ENCODE measurements around the gene MVB12B. TPM values are rescaled to one million over a fixed set of nuclear protein-coding genes. Genes with fewer than 3 reads are reported as not detected.

MVB12B gene
- total RNA-seq, 1 experiment from 2014 or later, result 9.4 TPM

DNA sequence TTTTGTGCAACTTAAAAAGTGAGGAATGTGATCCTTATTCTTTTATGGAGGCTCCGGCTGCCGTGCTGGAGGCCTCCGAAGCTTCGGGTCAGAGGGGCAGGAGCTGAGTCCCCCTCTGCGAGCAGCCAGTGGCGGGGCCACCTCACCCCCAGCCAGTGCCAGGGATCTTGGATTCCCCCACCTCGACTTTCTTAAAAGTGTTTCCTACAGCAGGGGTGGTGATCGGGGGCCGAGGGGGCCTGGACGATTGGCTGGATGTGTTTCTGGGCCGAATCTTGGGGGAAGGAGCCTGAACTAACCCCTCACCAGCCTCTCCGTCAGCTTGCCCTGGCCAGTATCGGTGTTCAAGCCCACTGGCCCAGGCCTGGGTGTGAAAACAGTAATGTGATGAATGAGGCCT lies 194.9 kb downstream of the MVB12B start:
- ChIA-PET POLR2A (no interaction called here), CTCF (no interaction called here)
- ATAC-seq, result no peak
- Histone ChIP-seq H3K9me3 (ENCODE audit: control insufficient read depth, insufficient read depth, low read depth, low read length) (no peaks in the 10 kb centered on the region), H3K36me3 (ENCODE audit: control insufficient read depth, insufficient read depth, low read length) (no peaks in the 10 kb centered on the region), H3K27me3 (ENCODE audit: control insufficient read depth, insufficient read depth, low read length) (peaks cover 20% of the 10 kb centered on the region), H3K27ac (ENCODE audit: low read length) (no peak overlapping the region), H3K4me1 (ENCODE audit: control insufficient read depth, insufficient read depth, low read length) (no peaks in the 10 kb centered on the region; the same call in 1 of the 2 replicates), H3K4me3 (ENCODE audit: low read depth in 2 of 2, low read length in 2 of 2) (no peak overlapping the region)
- TF ChIP-seq SIN3A (IDR thresholded peaks at IDR 0.05; ENCODE audit: borderline replicate concordance, insufficient read depth, low read depth, low read length), result no peak
- TF ChIP-seq POLR2AphosphoS5 (IDR thresholded peaks at IDR 0.05; ENCODE audit: low read depth, low read length), result no peak
- TF ChIP-seq, protein P1, sequence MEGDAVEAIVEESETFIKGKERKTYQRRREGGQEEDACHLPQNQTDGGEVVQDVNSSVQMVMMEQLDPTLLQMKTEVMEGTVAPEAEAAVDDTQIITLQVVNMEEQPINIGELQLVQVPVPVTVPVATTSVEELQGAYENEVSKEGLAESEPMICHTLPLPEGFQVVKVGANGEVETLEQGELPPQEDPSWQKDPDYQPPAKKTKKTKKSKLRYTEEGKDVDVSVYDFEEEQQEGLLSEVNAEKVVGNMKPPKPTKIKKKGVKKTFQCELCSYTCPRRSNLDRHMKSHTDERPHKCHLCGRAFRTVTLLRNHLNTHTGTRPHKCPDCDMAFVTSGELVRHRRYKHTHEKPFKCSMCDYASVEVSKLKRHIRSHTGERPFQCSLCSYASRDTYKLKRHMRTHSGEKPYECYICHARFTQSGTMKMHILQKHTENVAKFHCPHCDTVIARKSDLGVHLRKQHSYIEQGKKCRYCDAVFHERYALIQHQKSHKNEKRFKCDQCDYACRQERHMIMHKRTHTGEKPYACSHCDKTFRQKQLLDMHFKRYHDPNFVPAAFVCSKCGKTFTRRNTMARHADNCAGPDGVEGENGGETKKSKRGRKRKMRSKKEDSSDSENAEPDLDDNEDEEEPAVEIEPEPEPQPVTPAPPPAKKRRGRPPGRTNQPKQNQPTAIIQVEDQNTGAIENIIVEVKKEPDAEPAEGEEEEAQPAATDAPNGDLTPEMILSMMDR (IDR thresholded peaks at IDR 0.05), result no peak
- TF ChIP-seq TCF7L2 (IDR thresholded peaks at IDR 0.05; ENCODE audit: low read depth, low read length), result no peak
- TF ChIP-seq, protein P2, sequence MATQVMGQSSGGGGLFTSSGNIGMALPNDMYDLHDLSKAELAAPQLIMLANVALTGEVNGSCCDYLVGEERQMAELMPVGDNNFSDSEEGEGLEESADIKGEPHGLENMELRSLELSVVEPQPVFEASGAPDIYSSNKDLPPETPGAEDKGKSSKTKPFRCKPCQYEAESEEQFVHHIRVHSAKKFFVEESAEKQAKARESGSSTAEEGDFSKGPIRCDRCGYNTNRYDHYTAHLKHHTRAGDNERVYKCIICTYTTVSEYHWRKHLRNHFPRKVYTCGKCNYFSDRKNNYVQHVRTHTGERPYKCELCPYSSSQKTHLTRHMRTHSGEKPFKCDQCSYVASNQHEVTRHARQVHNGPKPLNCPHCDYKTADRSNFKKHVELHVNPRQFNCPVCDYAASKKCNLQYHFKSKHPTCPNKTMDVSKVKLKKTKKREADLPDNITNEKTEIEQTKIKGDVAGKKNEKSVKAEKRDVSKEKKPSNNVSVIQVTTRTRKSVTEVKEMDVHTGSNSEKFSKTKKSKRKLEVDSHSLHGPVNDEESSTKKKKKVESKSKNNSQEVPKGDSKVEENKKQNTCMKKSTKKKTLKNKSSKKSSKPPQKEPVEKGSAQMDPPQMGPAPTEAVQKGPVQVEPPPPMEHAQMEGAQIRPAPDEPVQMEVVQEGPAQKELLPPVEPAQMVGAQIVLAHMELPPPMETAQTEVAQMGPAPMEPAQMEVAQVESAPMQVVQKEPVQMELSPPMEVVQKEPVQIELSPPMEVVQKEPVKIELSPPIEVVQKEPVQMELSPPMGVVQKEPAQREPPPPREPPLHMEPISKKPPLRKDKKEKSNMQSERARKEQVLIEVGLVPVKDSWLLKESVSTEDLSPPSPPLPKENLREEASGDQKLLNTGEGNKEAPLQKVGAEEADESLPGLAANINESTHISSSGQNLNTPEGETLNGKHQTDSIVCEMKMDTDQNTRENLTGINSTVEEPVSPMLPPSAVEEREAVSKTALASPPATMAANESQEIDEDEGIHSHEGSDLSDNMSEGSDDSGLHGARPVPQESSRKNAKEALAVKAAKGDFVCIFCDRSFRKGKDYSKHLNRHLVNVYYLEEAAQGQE (IDR thresholded peaks at IDR 0.05; ENCODE audit: insufficient read depth in 1 of 2, low read depth in 2 of 2, low read length in 1 of 2), result no peak
- intact Hi-C loops (cut with micrococcal nuclease; ENCODE audit: unreplicated experiment), result no loop called here
- no TSS peak for BruUV-seq (replicated peaks)
- in situ Hi-C loops (cut with HindIII; ENCODE audit: low pct_unique_long_range_greater_than_20kb, low sequenced_read_pairs), result no loop called here
- DNase-seq (ENCODE audit: low read depth, low spot score), result no peak

DNA sequence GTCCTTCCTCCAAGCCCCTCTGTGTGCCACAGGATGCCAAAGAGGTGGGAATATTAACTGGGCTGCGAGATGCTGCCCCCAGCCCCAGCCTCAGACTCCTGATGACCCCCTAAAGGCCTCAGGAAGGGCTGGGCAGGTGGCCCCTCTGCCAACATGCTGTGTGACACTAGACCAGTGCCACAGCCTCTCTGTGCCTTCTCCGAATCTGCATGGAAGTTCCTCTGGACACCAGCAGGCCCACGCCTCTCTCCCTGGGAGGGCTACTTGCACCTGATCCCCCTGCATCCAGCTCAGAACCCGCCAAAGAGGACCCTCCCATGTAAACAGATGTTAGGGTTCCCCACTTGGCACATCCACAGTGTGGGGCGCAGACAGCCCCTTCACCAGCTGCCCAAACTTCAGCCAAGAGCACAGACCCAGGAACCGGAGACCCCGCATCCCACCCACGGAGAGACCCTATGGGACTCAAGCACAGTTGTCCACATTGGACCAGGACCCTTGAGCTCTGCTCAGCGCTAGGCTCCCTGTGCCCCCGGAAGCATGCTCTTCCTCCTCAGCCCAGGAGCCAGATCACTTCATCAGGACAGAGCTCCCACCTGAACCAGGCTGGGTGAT lies 195.5 kb downstream of the MVB12B start:
- no TSS peak for BruUV-seq (replicated peaks)
- in situ Hi-C loops (cut with HindIII; ENCODE audit: low pct_unique_long_range_greater_than_20kb, low sequenced_read_pairs), result no loop called here
- ChIA-PET CTCF (no interaction called here), POLR2A (no interaction called here)
- peaks cover 18% of the 10 kb centered on the region for H3K27me3 ChIP-seq (ENCODE audit: control insufficient read depth, insufficient read depth, low read length)
- H3K27ac ChIP-seq (ENCODE audit: low read length), result no peak overlapping the region
- no peak for DNase-seq (ENCODE audit: low read depth, low spot score)
- TF ChIP-seq, protein P2 (IDR thresholded peaks at IDR 0.05; ENCODE audit: insufficient read depth in 1 of 2, low read depth in 2 of 2, low read length in 1 of 2), result no peak
- TF ChIP-seq SIN3A (IDR thresholded peaks at IDR 0.05; ENCODE audit: borderline replicate concordance, insufficient read depth, low read depth, low read length) (no peak), POLR2AphosphoS5 (IDR thresholded peaks at IDR 0.05; ENCODE audit: low read depth, low read length) (no peak), TCF7L2 (IDR thresholded peaks at IDR 0.05; ENCODE audit: low read depth, low read length) (no peak)
- TF ChIP-seq, protein P1 (IDR thresholded peaks at IDR 0.05), result no peak
- H3K36me3 ChIP-seq (ENCODE audit: control insufficient read depth, insufficient read depth, low read length), result no peaks in the 10 kb centered on the region
- intact Hi-C loops (cut with micrococcal nuclease; ENCODE audit: unreplicated experiment), result no loop called here
- H3K4me1 ChIP-seq (ENCODE audit: control insufficient read depth, insufficient read depth, low read length), result no peaks in the 10 kb centered on the region; the same call in 1 of the 2 replicates
- no peaks in the 10 kb centered on the region for H3K9me3 ChIP-seq (ENCODE audit: control insufficient read depth, insufficient read depth, low read depth, low read length)
- H3K4me3 ChIP-seq (ENCODE audit: low read depth in 2 of 2, low read length in 2 of 2), result no peak overlapping the region
- no peak for ATAC-seq
